HepG2 (cell line): ENCODE results near the gene FUT6.

ENCODE experiments used
- EHMT2 ChIP-seq: fragments of 200-600 bp; sonication (generic); IDR thresholded peaks from 2 replicates; pipeline ENCODE4 v1.7.0; 2017; ENCODE audit warnings: antibody characterized with exemption, low read depth, low read length, borderline replicate concordance
- EZH2 ChIP-seq: conservative IDR thresholded peaks from 2 replicates; pipeline ENCODE4 v1.6.1; 2012; ENCODE audit warnings: mild to moderate bottlenecking, low read depth, low read length, moderate library complexity
- MXD4 ChIP-seq: IDR thresholded peaks from 2 replicates; pipeline ENCODE4 v1.6.1; 2016; ENCODE audit warnings: mild to moderate bottlenecking, missing biosample characterization, missing genetic modification reagents
- POLR2A ChIP-seq, 2 experiments: IDR thresholded peaks; 2 replicates each; pipeline ENCODE4 v1.6.1; 2011; ENCODE audit warnings: low read depth in 2 of 2, low read length in 2 of 2, mild to moderate bottlenecking in 1 of 2, moderate library complexity in 1 of 2; ENCODE audit not compliant: insufficient read depth in 1 of 2
- POLR2AphosphoS5 ChIP-seq: IDR thresholded peaks from 2 replicates; pipeline ENCODE4 v1.6.1; 2012; ENCODE audit warnings: low read depth, low read length
- XBP1 ChIP-seq: sonication (generic); formaldehyde crosslinking; IDR thresholded peaks from 2 replicates; pipeline ENCODE4 v1.5.0; 2020; ENCODE audit warnings: missing genetic modification reagents
- ZSCAN12 ChIP-seq: sonication (generic); formaldehyde crosslinking; IDR thresholded peaks from 2 replicates; pipeline ENCODE4 v1.9.0; 2021; ENCODE audit warnings: mild to moderate bottlenecking, missing genetic modification reagents

DNA sequence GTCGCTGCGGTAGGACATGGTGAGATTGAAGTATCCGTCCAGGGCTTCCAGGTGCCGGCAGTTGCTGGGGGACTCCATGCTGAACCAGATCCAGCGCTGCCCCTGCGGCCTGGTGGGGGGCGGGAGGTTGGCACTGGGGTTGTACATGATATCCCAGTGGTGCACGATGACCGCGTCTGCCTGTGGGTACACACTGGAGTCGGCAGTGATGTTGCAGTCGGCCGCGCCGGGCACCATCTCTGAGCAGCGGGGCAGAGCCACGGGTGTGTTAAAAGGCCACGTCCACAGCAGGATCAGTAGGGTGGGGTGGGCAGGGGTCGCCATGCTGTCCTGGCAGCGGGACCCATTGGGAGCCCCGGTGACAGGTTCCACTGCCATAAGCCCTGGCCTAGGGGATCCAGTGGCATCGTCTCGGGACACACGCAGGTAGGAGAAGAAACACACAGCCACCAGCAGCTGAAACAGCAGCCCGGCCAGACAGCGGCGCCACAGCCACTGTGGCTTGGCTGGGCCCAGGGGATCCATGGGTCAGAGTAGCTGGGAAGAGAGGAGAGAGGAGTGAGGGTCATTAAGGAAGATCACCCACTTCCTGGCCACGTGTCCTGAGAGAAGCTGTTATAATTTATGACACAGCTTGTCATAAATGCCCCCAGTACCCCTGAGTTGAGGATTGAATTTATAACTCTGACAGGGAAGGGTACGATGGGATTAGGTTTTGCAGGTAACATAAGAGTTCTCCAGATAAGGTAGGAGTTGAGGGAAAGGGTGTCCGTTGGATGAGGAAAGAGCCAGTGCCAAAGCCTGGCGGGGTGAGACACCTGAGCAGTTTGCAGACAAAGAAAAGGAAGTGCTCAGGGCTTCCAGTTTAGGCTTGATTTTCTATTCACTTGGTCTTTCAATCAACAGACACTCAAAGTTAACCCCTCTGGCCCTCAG lies 28.0 kb upstream of the FUT6 start:
- TF ChIP-seq EZH2, result no peak
- TF ChIP-seq MXD4 (CRISPR knock-in tag), result no peak
- TF ChIP-seq POLR2AphosphoS5, result no peak
- no peak for TF ChIP-seq EHMT2
- no peak for TF ChIP-seq ZSCAN12 (CRISPR knock-in tag)
- TF ChIP-seq POLR2A (IDR thresholded peaks at IDR 0.05; ENCODE audit: insufficient read depth in 1 of 2, low read depth in 2 of 2, low read length in 2 of 2), result no peak
- TF ChIP-seq XBP1 (CRISPR knock-in tag), result no peak
